ENCODE measurements around the gene UGP2.

UGP2 gene

GRCh38 chr2:63881205-63881604, 39.5 kb downstream of the UGP2 start:
- Histone ChIP-seq H3K36me3 (ENCODE audit: control insufficient read depth, low read length) (peaks cover 56% of the 10 kb centered on the region), H3K9me3 (ENCODE audit: control insufficient read depth, insufficient read depth, low read length) (no peaks in the 10 kb centered on the region), H4K20me1 (ENCODE audit: control insufficient read depth, insufficient read depth, low read depth, low read length) (no peaks in the 10 kb centered on the region)

GRCh38 chr2:63882395-63883105, 40.9 kb downstream of the UGP2 start:
- Histone ChIP-seq H4K20me1 (ENCODE audit: control insufficient read depth, insufficient read depth, low read depth, low read length) (no peaks in the 10 kb centered on the region), H3K4me2 (ENCODE audit: low read length) (no peak overlapping the region), H3K36me3 (ENCODE audit: control insufficient read depth, low read length) (peaks cover 61% of the 10 kb centered on the region), H3K27me3 (ENCODE audit: control insufficient read depth, low read length) (no peaks in the 10 kb centered on the region), H3K27ac (ENCODE audit: low read depth, low read length) (no peak overlapping the region), H3K9me2 (replicated peaks; ENCODE audit: control insufficient read depth, low read length) (no peaks in the 10 kb centered on the region), H3K79me2 (ENCODE audit: control insufficient read depth, low read length) (no peaks in the 10 kb centered on the region), H3F3A (ENCODE audit: control insufficient read depth, insufficient read depth) (peaks cover 2% of the 10 kb centered on the region; the same call in 1 of the 2 replicates), H3K4me3 (ENCODE audit: low read length) (no peak overlapping the region), H3K4me1 (ENCODE audit: control insufficient read depth, low read length) (no peaks in the 10 kb centered on the region), H3K9me3 (ENCODE audit: control insufficient read depth, insufficient read depth, low read length) (no peaks in the 10 kb centered on the region)
- no peak for TF ChIP-seq CTCF (IDR thresholded peaks at IDR 0.05; ENCODE audit: low read depth, low read length, poor library complexity, severe bottlenecking)
- TF ChIP-seq EZH2phosphoT487 (IDR thresholded peaks at IDR 0.05; ENCODE audit: borderline replicate concordance, low read length), result no peak

More at GRCh38 chr2:63881205-63881604, 39.5 kb downstream of the UGP2 start:
- TF ChIP-seq EZH2phosphoT487 (IDR thresholded peaks at IDR 0.05; ENCODE audit: borderline replicate concordance, low read length) (no peak), CTCF (IDR thresholded peaks at IDR 0.05; ENCODE audit: low read depth, low read length, poor library complexity, severe bottlenecking) (no peak)
- H3K27ac ChIP-seq (ENCODE audit: low read depth, low read length), result no peak overlapping the region
- no peak overlapping the region for H3K4me3 ChIP-seq (ENCODE audit: low read length)
- no peaks in the 10 kb centered on the region for H3K9me2 ChIP-seq (replicated peaks; ENCODE audit: control insufficient read depth, low read length)
- no peak overlapping the region for H3K4me2 ChIP-seq (ENCODE audit: low read length)
- H3K4me1 ChIP-seq (ENCODE audit: control insufficient read depth, low read length), result no peaks in the 10 kb centered on the region
- peaks cover 2% of the 10 kb centered on the region; the same call in 1 of the 2 replicates for H3K79me2 ChIP-seq (ENCODE audit: control insufficient read depth, low read length)
- H3F3A ChIP-seq (ENCODE audit: control insufficient read depth, insufficient read depth), result no peaks in the 10 kb centered on the region
- H3K27me3 ChIP-seq (ENCODE audit: control insufficient read depth, low read length), result no peaks in the 10 kb centered on the region

GRCh38 chr2:63886445-63886844, 44.7 kb downstream of the UGP2 start:
- peaks cover 93% of the 10 kb centered on the region for H3K36me3 ChIP-seq (ENCODE audit: control insufficient read depth, low read length)
- no peaks in the 10 kb centered on the region for H3K79me2 ChIP-seq (ENCODE audit: control insufficient read depth, low read length)
- H3K4me2 ChIP-seq (ENCODE audit: low read length), result no peak overlapping the region
- no peaks in the 10 kb centered on the region for H3K9me3 ChIP-seq (ENCODE audit: control insufficient read depth, insufficient read depth, low read length)
- TF ChIP-seq EZH2phosphoT487 (IDR thresholded peaks at IDR 0.05; ENCODE audit: borderline replicate concordance, low read length), result no peak
- no peak for TF ChIP-seq CTCF (IDR thresholded peaks at IDR 0.05; ENCODE audit: low read depth, low read length, poor library complexity, severe bottlenecking)
- no peaks in the 10 kb centered on the region for H3K9me2 ChIP-seq (replicated peaks; ENCODE audit: control insufficient read depth, low read length)
- H4K20me1 ChIP-seq (ENCODE audit: control insufficient read depth, insufficient read depth, low read depth, low read length), result no peaks in the 10 kb centered on the region
- no peak overlapping the region for H3K4me3 ChIP-seq (ENCODE audit: low read length)
- H3K27ac ChIP-seq (ENCODE audit: low read depth, low read length), result no peak overlapping the region
- peaks cover 2% of the 10 kb centered on the region; the same call in 1 of the 2 replicates for H3F3A ChIP-seq (ENCODE audit: control insufficient read depth, insufficient read depth)
- no peaks in the 10 kb centered on the region for H3K27me3 ChIP-seq (ENCODE audit: control insufficient read depth, low read length)
- no peaks in the 10 kb centered on the region for H3K4me1 ChIP-seq (ENCODE audit: control insufficient read depth, low read length)
